GM18499 (cell line): Measurements from ENCODE around the gene DPEP3.
"Not testable (repeated sequence)": the region's sequence is repeated elsewhere in the genome, so short reads cannot be mapped to it uniquely, and the experiment has no call there.

Source experiments
- ATAC-seq: cut with Tn5 transposase; IDR thresholded peaks from one replicate; pipeline ENCODE4 v1.9.1; 2021; ENCODE audit warnings: moderate number of reproducible peaks; ENCODE audit not compliant: insufficient read depth, unreplicated experiment

The DPEP3 gene

DNA sequence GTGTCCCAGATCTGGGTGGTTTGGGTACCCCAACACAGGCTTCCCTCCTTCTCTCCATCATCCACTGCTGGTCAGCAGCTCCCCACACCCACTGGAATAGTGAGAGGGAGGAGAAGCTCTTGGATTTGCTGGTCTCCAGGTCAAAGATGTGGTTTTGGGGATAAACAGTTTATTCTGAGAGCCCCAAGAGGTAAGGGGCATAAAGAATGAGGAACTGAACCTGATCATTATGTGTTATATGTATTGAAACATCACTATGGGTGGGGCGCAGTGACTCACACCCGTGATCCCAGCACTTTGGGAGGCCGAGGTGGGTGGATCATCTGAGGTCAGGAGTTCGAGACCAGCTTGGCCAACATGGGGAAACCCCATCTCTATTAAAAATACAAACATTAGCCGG is 15.1 kb upstream of the DPEP3 start:
- ATAC-seq, result no peak

DNA sequence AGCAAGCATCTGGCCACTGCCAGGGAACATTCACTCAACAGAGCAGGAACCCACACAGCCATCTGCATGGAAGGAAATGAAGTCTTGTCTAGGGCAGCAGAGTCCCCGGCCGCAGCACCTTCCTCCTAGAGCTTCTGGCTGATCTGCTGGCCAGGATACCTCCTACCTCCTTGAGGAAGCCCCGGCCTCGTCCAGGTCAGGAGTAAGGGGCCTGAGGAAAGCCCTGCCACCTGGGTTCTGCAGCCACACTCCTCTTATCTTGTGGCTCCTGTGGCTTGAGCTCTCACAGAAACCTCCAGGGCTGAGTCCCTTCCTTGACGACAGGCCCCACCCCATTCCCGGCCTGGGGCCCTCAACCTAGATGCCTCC is 13.7 kb upstream of the DPEP3 start:
- ATAC-seq, result not testable (repeated sequence)

DNA sequence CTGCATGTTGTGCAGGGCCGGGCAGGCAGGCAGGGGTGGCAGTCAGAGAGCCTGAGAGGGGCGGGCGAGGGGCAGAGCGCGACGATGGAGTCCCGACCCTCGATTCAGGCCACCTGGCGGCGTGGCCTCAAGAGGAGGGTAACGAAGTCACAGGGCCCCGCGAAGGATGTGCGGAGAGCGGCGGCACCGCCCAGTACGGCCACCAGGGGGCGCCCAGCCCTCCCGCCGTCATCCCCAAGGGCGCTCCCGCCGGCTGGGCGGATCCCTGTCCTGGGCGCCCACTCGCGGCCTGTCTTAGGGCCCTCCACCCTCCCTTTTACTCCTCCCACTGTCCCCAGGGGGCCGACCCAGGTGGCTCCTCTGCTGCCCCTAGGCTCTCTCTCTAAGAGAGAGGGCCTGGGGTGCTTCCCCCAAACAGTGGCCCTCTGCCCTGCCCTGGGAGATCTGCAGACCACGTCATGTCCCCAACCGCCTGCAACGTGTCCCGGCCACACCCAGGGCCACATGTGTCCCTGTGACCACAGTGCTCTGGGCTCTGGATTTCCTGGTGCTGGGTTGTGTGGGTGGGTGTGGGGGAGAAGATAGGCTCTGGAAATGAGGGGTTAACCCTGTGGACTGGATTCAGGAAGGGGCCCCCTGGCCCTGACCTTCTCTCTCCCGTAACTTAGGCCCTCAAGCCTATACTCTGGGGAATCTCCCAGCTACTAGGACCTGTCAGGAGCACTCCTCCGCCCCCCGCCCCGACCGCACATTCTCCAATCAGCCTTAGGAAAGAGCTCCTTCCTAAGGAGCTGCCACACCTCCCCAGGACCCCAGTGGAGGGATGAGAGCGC is 13.1 kb upstream of the DPEP3 start:
- no peak for ATAC-seq

DNA sequence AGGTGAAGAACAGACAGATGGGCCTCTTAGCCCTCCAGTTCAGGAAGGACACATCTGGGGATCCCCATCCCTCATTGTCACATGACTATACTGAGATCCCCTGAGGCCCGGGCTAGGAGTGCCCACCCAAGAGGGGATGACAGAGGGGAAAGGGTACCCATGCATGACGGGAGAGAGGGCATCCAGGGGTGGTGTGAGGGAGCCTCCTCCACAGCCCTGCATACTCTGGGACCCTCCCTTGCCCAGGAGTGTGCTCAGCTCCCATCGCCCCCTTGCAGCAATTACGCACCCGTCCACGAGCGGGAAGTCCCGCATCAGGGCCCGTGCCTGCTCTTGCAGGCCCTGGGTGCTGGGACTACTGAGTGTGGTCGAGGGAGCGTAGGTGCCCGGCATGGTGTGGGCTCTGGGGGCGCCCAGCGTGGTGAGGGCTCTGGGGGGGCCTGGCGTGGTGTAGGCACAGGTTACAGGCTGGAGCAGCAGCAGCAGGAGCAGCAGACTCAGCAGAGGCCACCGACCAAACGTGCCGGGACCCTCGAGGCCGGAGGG is 12.4 kb upstream of the DPEP3 start:
- no peak for ATAC-seq

DNA sequence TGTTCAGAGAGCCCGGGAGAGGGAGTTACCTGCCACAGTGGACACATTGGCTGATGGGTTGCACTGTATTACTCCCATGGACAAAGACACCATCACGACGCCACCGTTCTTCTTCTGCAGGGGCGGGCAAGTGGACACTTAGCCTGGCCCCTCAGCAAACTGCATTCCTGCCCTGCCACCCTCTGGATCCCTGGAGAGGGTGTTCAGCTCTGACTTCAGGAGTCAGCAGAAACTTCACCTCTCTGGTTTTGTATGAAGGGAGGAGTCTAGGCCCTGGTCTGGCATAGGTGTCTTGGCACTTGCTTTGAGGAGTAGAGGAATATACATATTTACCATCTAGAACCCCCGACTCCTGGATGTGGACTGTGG is 9.7 kb upstream of the DPEP3 start:
- no peak for ATAC-seq

DNA sequence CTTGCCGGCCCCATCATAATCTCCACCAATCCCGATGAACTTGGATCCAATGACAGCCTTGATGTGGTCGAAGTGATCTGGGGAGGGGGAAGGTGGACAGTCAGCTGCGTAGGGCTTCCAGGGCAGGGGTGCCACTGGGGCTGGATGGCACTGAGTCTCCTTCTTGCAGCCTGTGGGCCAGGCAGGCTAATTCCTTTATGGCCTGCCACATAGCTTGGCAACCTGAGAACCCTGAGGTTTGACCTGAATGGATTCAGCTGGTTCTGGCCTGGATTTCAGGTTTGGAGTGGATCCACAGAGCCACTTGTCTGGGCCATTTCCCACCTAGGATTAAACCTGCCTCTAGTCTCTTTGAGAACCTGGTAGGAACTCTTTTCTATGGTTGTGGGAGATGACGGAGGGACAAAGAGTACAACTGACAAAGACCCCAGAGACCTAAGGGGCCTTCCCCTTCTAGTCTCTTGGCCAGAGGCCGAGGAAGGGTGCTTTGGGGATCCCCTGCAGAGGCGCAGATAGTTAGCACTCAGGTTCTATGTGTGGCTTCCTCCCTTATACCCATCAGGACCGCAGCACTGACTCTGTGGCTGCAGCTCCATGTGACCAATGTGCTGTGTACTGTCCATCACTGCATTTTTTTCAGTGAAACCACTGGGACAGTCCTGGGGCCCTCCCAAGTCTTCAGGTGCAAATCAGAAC is 9.2 kb upstream of the DPEP3 start:
- no peak for ATAC-seq

DNA sequence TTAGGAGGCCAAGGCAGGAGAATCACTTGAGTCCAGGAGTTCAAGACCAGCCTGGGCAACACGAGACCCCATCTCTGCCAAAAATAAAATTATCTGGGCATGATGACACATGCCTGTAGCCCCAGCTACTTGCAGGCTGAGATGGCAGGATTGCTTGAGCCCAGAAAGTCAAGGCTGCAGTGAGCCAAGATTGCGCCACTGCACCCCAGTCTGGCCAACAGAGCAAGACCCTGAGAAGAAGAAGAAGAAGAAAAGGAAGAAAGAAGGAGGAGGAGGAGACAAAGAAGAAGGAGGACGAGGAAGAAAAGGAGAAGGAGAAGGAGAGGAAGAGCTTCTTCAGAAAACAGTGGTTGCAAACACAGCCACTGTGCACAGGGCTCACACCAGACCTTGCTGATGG is 8.4 kb upstream of the DPEP3 start:
- ATAC-seq, result no peak

DNA sequence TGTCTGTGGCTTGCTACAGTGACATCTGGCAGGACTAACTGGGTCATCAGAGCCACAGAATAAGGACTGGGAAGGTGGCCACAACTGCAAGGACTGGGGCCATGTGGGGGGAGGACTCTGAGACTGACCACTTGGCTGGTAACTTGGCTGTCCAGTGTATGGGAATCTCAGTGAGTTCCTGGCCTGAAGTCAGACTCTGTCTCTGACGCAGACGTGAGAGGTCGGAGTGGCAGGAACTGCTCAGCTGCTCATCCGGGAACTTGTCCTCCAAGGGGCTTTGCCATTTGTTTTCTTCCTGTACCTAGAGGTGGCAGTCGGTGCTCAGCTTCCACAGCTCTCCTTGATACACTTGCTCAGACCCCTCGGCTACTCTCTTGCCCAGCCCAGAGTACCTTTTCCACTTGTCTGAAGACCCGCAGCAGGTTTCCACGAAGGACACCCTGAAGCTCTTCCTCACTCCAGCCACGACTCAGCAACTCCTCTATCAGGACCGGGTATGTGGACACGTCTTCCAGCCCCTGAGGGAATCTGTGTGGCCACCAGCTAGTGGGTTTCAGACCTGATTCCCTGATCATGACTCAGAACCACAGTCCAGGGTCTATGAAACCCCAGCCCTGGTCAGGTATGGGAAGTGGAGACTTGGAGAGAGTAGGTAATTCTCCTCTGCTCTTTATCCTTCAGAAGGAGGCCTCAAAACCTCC is 7.3 kb upstream of the DPEP3 start:
- ATAC-seq, result no peak

DNA sequence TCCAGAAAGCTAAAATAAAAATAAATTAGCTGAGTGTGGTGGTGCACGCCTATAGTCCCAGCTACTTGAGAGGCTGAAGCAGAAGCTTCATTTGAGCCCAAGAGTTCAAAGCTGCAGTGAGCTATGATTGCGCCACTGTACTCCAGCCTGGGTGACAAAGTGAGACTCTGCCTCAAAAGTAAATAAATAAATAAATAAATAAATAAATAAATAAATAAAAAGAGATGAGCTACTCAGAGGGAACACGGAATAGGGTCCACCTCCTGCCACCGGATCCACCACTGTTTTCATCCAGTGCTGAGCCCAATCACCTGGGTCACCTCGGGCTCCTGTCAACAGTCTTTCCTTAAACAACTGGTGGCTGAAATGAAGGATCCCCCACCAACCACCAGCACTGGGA is 6.7 kb upstream of the DPEP3 start:
- no peak for ATAC-seq

DNA sequence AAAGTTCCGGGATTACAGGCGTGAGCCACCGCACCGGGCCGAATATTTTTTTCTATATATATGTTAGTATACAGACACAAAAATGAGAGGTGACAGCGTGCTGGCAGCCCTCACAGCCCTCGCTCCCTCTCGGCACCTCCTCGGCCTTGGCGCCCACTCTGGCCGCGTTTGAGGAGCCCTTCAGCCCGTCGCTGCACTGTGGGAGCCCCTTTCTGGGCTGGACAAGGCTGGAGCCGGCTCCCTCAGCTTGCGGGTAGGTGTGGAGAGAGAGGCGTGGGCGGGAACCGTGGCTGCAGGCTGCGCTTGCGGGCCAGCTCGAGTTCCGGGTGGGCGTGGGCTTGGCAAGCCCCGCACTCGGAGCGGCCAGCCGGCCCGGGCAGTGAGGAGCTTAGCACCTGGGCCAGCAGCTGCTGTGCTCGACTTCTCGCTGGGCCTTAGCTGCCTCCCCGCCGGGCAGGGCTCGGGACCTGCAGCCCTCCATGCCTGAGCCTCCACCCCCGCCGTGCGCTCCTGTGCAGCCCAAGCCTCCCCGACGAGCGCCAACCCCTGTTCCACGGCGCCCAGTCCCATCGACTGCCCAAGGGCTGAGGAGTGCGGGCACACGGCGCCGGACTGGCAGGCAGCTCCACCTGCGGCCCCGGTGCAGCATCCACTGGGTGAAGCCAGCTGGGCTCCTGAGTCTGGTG is 1.9 kb upstream of the DPEP3 start:
- no peak for ATAC-seq

DNA sequence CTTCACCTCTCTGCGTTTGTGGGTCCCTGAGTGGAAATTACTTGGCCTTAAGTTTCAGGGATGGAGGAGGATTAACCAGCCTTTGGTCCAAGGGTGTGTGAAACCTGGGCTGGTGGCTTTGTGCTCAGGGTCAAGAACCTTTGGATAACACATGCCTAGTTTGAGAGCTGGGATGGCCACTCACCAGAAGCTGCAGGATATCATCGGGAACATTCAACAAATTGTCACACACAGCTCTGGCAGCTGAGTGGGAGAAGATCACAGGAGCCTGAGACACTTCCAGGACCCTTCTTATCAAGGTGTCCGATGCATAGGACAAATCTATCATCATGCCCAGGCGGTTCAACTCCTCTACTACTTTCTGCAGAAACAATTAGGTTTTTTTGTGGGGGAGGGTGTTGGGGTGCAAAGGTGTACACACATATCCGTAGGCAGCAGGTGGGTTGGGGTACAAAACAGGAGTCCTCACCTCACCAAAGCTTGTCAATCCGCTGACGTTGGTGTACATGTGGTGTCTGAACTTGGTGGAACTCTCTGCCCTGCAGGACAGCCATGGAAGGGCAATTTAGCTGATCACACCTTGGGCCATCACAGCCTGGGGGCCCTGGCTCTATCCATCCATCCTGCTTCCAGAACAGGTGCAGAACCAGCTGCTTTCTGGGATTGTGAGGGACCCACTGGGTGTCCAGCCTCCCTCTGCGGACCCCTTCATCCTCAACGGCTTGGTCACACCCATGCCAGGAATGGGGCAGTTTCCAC is 2.7 kb downstream of the DPEP3 start:
- ATAC-seq, result no peak

DNA sequence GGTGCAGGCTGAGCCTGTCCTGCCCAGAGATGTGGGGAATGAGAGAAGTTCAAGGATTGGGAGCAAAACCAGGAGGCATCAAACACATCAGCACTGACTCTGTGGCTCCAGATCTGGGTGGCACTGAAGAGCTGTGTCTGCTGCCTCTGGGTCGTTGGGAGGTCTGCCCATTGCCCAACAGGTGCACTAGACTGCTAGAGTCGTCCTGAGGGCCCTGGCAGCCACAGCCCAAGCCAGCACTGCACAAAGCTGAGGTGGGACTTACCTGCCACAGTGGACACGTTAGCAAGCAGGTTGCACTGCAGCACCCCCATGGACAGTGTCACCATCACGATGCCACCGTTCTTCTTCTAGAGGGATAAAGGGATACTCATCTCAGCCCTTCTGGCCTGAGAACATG is 3.3 kb downstream of the DPEP3 start:
- no peak for ATAC-seq

DNA sequence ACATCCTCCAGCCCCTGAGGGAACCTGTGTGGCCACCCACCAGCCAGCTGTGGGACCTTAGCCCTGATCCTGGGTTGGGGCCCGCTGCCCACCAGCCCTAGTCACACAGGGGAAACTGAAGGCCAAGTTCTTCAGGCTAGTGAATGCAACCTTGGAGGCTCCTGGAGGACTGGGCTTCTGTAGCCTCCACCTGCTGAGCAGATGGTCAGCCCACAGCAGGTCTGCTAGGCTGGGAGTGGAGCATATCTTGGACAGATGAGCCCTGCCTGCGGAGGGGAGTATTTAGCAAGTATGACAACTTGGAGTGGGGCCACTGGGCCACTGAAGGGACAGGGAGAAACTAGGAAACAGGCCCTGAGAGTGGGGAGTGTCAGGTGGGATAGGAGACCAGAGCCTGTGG is 4.1 kb downstream of the DPEP3 start:
- no peak for ATAC-seq

DNA sequence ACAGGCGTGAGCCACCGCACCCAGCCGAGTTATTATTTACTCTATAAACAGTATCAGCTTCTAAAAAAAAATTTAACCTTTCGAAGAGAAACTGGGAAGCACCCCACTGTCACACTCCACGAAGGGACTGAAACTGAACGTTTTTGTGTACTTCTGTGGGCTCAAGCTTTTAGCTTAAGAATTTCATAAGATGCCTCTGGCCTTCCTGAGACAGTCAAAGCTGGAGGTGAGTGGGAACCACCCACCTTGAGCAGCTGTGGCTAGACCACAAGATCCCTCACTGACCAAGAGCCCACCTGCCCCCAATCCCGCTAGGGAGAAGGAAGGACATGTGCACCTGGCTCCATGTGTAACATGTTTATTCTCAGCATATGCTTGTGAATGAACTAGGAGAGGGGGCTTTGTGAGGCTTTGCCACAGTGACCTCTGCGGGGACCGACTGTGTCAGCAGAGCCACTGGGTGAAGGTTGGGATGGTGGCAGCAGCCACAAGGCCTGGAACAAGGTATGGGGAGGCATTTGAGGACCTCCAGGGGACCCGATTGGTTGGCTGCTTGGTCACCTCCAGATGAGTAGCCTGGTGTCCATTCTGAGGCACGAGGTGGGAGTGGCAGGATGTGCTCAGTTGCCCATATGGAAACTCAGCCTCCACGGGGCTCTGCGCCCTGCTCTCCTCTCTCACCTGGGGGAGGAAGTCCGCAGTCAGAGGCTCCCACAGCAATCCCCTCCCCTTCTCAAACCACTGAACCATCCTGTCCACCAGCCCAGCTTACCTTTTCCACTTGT is 4.8 kb downstream of the DPEP3 start:
- ATAC-seq, result no peak

DNA sequence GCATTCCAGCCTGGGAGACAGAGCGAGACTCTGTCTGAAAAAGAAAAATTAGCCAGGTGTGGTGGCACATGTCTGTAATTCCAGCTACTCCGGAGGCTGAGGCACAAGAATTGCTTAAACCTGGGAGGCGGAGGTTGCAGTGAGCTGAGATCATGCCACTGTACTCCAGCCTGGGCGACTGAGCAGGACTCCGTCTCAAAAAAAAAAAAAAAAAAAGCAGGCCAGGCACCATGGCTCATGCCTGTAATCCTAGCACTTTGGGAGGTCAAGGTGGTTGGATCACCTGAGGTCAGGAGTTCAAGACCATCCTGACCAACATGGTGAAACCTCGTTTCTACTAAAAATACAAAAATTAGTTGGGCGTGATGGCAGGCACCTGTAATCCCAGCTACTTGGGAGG is 8.0 kb downstream of the DPEP3 start:
- ATAC-seq, result not testable (repeated sequence)

DNA sequence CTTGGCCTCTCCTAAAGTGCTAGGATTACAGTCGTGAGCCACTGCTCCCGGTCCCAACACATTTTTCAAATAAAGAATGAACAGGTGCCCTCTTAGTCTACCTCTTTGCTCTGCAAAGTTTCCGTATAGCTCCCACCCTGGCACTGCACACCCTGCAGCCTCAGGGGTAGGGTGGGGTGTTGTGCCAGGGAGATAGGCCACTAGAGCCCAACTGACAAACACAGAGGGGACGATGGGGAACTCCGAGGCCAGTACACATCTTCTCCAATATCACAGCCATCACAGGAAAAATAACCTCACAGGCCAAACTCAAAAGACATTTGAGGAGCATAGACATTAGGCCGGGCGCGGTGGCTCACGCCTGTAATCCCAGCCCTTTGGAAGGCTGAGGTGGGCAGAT is 9.2 kb downstream of the DPEP3 start:
- no peak for ATAC-seq

DNA sequence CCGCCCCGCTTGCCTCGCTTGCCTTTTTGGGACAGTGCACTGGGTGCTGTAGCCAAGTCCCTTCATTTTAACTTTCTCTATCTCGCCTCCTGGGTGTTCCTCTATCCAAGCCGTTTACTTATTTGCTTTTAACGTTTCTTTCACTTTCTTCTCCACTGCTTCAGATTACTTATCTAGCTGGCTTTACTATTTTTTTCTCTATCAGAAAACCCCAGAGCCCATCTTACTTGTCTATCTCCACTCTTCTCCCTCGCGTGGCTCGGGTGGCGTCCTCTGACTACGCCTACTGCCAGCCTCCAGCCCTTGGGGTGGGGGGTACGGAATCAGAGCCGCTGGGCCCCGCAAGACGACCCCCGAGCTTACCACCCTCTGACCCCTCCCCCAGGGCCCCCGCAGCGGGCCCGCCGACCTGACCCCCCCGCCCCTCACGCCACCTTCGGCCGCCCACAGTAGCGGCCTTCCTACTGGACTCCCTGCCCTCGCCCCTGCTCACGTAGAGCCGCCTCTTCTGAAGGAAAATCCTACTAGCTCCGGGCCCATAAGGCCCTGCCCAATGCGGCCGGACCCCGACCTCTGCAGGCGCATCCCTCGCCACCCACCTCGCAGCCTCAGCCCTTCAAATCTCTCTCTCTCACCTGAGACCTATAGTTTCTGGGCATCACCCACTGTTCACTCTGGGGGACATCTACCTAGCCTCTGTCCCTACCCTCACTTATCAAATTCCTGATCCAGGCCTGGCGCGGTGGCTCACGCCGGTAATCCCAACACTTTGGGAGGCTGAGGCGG is 10.9 kb downstream of the DPEP3 start:
- ATAC-seq, result no peak
